ENCODE results near the gene CASP6.

Gene CASP6

DNA sequence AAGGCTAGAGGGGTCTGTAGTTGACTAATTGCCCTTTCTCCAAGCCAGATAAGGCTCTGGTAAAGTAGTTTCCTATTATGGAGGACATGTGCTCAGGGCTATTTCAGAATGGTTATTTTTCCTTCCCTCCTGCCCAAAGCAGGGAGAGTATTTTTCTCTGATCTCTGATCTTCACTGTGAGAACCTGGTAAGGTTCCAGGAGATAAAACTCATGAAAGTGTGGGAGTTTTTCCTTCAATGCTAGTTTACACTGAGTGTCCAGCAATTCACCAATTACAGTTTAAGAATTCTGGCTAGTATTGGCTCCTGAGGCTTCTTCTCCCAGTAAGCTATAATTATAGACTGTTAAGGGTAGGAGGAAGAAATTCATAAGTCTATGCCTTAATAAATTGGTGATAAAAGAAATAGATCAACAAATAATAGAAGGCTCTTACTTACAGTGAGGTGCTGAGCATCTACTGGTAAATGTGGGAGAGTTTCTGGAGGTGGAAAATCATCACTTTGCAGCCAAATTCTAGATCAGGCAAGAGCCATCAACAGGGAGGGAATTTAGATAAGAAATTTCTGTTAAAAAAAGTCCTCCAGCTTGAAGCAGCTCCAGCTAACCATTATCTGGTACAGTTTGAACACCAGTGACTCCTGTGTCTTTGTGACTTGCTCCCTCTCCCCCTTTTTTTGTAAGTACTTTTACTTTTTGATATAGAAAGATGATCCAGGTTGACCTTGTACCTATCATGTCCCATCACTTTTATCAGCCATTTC, 30.9 kb downstream of the CASP6 start:
- H3K4me3 ChIP-seq (replicated peaks; ENCODE audit: low read depth, low read length): no peak overlapping the region
- DNase-seq (ENCODE audit: extremely low read depth, low read depth): no peak
- TF ChIP-seq, protein P1, sequence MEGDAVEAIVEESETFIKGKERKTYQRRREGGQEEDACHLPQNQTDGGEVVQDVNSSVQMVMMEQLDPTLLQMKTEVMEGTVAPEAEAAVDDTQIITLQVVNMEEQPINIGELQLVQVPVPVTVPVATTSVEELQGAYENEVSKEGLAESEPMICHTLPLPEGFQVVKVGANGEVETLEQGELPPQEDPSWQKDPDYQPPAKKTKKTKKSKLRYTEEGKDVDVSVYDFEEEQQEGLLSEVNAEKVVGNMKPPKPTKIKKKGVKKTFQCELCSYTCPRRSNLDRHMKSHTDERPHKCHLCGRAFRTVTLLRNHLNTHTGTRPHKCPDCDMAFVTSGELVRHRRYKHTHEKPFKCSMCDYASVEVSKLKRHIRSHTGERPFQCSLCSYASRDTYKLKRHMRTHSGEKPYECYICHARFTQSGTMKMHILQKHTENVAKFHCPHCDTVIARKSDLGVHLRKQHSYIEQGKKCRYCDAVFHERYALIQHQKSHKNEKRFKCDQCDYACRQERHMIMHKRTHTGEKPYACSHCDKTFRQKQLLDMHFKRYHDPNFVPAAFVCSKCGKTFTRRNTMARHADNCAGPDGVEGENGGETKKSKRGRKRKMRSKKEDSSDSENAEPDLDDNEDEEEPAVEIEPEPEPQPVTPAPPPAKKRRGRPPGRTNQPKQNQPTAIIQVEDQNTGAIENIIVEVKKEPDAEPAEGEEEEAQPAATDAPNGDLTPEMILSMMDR (IDR thresholded peaks at IDR 0.05; ENCODE audit: low read depth, low read length, missing control alignments): no peak

DNA sequence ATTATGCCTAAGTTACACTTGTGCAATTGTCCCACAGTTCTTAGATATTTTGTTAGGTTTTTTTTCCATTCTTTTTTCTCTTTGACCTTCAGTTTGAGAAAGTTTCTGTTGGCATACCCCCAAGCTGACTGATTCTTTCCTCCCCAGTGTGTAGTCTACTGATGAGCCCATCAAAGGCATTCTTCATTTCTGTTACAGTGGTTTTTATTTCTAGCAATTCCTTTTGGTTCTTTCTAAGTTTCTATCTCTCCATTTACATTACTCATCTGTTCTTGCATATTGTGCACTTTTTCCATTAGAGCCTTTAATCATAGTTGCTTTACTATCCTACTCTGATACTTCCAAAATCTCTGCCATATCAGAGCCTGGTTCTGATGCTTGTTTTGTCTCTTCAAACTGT, 31.9 kb downstream of the CASP6 start:
- TF ChIP-seq, protein P1 (IDR thresholded peaks at IDR 0.05; ENCODE audit: low read depth, low read length, missing control alignments): no peak
- no peak for DNase-seq (ENCODE audit: extremely low read depth, low read depth)
- H3K4me3 ChIP-seq (replicated peaks; ENCODE audit: low read depth, low read length): no peak overlapping the region

DNA sequence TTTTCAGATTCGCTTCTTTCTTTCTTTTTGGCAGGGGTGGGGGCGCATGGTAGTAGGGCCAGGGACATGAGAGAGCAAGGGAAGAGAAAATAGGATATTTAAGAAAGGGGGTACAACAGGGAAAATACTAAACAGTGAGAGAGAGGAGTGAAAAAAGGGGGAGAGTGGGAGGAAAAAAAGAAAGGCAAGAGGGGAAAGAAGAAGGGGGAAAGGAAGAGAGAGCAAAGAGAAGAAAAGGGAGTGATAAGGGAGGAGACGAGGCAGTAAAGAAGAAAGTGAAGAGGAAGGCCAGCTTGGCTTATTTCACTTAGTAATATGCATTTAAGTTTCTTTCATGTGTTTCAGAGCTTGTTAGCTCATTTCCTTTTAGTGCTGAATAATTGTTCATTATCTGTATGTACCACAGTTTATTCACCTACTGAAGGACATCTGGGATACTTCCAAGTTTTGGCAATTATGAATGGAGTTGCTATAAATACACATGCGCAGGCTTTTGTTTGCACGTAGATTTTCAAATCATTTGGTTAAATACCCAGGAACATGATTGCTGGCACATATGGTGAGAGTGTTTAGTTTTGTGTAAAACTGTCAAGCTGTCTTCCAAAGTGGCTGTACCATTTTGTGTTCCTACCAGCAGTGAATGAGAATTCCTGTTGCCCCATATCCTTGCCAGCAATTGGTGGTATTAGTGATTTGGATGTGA, 37.3 kb downstream of the CASP6 start:
- TF ChIP-seq, protein P1 (IDR thresholded peaks at IDR 0.05; ENCODE audit: low read depth, low read length, missing control alignments): no peak
- no peak for DNase-seq (ENCODE audit: extremely low read depth, low read depth)
- H3K4me3 ChIP-seq (replicated peaks; ENCODE audit: low read depth, low read length): no peak overlapping the region

- H3K4me3 ChIP-seq (replicated peaks; ENCODE audit: low read depth, low read length): no peak overlapping the region
- TF ChIP-seq, protein P1 (IDR thresholded peaks at IDR 0.05; ENCODE audit: low read depth, low read length, missing control alignments): no peak
- no peak for DNase-seq (ENCODE audit: extremely low read depth, low read depth)
Observed at GRCh38 chr4:109662771-109663170, 40.5 kb downstream of the CASP6 start.

DNA sequence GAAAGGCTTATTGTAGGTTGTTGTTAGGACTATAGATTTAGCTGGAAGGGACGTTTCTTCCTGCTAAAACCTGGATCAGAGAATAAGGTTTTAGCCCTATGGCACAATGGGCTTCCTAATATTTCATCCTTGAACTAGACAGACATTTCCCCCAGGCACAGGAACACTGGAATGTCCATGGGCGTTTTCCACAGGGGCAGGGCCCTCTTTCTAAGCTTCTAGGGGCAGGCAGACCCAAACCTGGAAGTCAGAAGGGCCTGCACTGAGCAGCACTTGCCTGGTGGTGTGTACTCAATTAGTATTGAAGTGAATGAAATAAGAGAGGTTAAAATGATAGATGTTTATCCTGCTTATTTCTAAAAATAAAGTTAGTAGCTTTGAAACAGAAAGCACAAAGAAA, 41.1 kb downstream of the CASP6 start:
- TF ChIP-seq, protein P1 (IDR thresholded peaks at IDR 0.05; ENCODE audit: low read depth, low read length, missing control alignments): no peak
- DNase-seq (ENCODE audit: extremely low read depth, low read depth): no peak
- H3K4me3 ChIP-seq (replicated peaks; ENCODE audit: low read depth, low read length): no peak overlapping the region

DNA sequence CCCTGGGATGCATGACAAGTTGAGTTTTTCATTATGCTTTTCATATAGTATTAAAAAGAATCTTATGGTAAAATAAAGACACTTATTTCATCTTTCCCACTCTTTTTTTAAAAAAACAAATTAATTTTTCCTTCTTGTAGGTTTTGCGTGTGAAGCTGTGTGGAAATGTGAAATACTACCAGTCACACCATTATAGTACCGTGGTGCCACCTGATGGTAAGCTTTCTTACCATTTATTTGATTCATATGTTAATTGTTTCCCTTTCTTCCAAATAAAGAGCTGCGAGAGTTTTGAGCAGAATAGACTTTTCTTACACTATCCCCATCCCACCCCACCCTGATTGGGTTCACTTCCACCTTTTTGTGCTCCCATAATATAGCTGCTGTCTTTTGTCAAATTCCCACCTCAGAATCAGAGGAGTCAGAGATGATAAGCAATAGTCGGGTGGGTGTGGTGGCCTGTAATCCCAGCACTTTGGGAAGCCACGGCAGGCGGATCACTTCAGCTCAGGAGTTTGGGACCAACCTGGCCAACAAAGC, 44.3 kb downstream of the CASP6 start:
- TF ChIP-seq, protein P1 (IDR thresholded peaks at IDR 0.05; ENCODE audit: low read depth, low read length, missing control alignments): no peak
- H3K4me3 ChIP-seq (replicated peaks; ENCODE audit: low read depth, low read length): no peak overlapping the region
- no peak for DNase-seq (ENCODE audit: extremely low read depth, low read depth)

Data from HFF-Myc (cell line).